ENCODE data around the gene ADAMTS5.

DNA sequence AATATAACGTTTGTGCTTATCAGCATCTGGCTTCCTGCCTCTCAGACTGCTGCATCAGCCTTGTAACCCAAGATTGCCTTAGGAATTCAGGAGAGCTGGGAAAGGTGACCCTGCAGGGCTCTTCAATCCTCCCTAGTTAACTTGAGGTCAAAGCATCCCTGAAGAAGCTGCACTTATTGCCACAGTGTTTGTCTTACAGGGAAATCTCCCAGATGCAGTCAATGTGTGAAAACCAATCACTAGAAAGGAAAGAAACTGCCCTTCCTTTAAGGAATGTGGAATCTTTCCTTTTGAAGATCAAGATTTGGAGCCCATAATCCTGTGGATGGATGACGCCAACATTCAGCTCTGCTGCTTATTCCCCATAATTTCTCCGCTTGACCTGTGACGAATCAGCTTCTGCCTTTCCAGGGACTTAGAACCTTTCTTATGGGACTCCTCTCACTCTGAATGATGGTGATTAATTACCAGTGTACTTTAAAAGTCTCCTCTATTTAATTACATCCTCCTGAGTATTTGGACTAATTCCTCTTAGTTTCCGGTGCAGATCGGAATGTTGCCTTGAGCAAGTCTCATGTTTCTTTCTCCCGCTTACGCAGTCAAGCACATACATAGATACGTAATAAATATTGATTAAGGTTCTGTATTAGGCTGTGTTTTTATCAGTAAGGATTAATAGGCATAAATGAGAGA is 14.4 kb downstream of the ADAMTS5 start:
- TF ChIP-seq CTCF (IDR thresholded peaks at IDR 0.05; ENCODE audit: low read depth, low read length), result no peak
- no peak for TF ChIP-seq EZH2phosphoT487 (IDR thresholded peaks at IDR 0.05; ENCODE audit: low read depth)
